ENCODE measurements around the gene SND1.

Gene SND1

GRCh38 chr7:127900141-127900540 lies 248.1 kb downstream of the SND1 start:
- ChIA-PET POLR2A (no interaction called here), CTCF (interaction anchor here (0.6 kb wide), 1 partner anchor 309 kb away, joined by 3 read pairs; no protein-coding TSS in a partner anchor)
- H3K9me3 ChIP-seq (ENCODE audit: control insufficient read depth, insufficient read depth, low read depth, low read length), result no peaks in the 10 kb centered on the region

More at GRCh38 chr7:127900141-127900540, 248.1 kb downstream of the SND1 start:
- H3K36me3 ChIP-seq (ENCODE audit: control insufficient read depth in 2 of 2, insufficient read depth in 1 of 2, low read length in 2 of 2), result no peaks in the 10 kb centered on the region
- H3K27ac ChIP-seq (ENCODE audit: extremely low read depth, low read depth, low read length), result no peak overlapping the region
- no peaks in the 10 kb centered on the region for H3K4me1 ChIP-seq (ENCODE audit: control insufficient read depth, insufficient read depth, low read length)
- TF ChIP-seq ZNF544 (tag by site-specific recombination; IDR thresholded peaks at IDR 0.05) (no peak), GLI2 (tag by site-specific recombination; IDR thresholded peaks at IDR 0.05; ENCODE audit: borderline replicate concordance, low read depth) (no peak), SP3 (tag by site-specific recombination; IDR thresholded peaks at IDR 0.05) (no peak), TRIM28 (IDR thresholded peaks at IDR 0.05; ENCODE audit: borderline replicate concordance, low read length) (no peak), ZSCAN30 (tag by site-specific recombination; IDR thresholded peaks at IDR 0.05) (no peak), ZNF398 (tag by site-specific recombination; IDR thresholded peaks at IDR 0.05) (no peak), ZNF837 (tag by site-specific recombination; IDR thresholded peaks at IDR 0.05) (no peak), ZNF792 (tag by site-specific recombination; IDR thresholded peaks at IDR 0.05) (no peak), TSHZ1 (tag by site-specific recombination; IDR thresholded peaks at IDR 0.05; ENCODE audit: borderline replicate concordance) (no peak), ZSCAN5A (tag by site-specific recombination; IDR thresholded peaks at IDR 0.05) (no peak), ZSCAN4 (tag by site-specific recombination; IDR thresholded peaks at IDR 0.05) (no peak), ZXDB (tag by site-specific recombination; IDR thresholded peaks at IDR 0.05) (no peak), ELK4 (IDR thresholded peaks at IDR 0.05; ENCODE audit: borderline replicate concordance, low read depth, low read length) (no peak), ZNF555 (tag by site-specific recombination; conservative IDR thresholded peaks at IDR 0.05) (no peak), ZNF510 (tag by site-specific recombination; IDR thresholded peaks at IDR 0.05; ENCODE audit: insufficient replicate concordance) (no peak), REST (tag by site-specific recombination; IDR thresholded peaks at IDR 0.05) (no peak), ZNF433 (tag by site-specific recombination; IDR thresholded peaks at IDR 0.05; ENCODE audit: low read depth) (no peak), ZNF518A (tag by site-specific recombination; conservative IDR thresholded peaks at IDR 0.05; ENCODE audit: low read depth) (no peak), BCL11A (tag by site-specific recombination; IDR thresholded peaks at IDR 0.05; ENCODE audit: low read depth) (no peak), ZNF19 (tag by site-specific recombination; IDR thresholded peaks at IDR 0.05; ENCODE audit: low read depth) (no peak)
- H3K4me3 ChIP-seq (ENCODE audit: low read depth, low read length), result no peak overlapping the region
